OCI-LY3 (cell line): ENCODE data around the gene FAM110A.

Source experiments
- EZH2phosphoT487 ChIP-seq: fragments of 200-600 bp; shearing (Covaris generic); IDR thresholded peaks from 2 replicates; pipeline ENCODE4 v1.6.1; 2018; ENCODE audit warnings: antibody characterized with exemption, mixed run types, low read depth
- TF ChIP-seq, protein P1 (sequence below): fragments of 200-600, 300-600 bp; sonication (generic); IDR thresholded peaks from 2 replicates; pipeline ENCODE4 v1.5.1; 2014; ENCODE audit warnings: antibody characterized with exemption, low read length, low read depth

DNA sequence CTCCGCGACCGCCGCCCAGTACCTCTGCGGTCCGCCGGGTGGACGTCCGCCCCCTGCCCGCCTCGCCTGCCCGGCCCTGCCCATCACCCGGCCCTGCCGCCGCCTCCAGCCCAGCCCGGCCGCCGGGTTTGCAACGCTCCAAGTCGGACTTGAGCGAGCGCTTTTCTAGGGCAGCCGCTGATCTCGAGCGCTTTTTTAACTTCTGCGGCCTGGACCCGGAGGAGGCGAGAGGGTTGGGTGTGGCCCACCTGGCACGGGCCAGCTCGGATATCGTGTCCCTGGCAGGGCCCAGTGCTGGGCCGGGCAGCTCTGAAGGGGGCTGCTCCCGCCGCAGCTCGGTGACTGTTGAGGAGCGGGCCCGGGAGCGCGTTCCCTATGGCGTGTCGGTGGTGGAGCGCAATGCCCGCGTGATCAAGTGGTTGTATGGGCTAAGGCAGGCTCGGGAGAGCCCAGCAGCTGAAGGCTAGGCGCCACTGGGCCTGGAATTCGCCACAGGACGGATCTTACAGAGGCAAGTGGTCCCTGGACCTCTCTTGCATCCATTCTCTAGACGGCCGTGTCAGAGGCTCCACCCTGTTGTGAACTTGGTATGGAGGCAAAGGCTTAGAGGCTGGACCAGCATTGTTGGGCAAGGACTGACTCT, 11.8 kb downstream of the FAM110A start:
- TF ChIP-seq, protein P1, sequence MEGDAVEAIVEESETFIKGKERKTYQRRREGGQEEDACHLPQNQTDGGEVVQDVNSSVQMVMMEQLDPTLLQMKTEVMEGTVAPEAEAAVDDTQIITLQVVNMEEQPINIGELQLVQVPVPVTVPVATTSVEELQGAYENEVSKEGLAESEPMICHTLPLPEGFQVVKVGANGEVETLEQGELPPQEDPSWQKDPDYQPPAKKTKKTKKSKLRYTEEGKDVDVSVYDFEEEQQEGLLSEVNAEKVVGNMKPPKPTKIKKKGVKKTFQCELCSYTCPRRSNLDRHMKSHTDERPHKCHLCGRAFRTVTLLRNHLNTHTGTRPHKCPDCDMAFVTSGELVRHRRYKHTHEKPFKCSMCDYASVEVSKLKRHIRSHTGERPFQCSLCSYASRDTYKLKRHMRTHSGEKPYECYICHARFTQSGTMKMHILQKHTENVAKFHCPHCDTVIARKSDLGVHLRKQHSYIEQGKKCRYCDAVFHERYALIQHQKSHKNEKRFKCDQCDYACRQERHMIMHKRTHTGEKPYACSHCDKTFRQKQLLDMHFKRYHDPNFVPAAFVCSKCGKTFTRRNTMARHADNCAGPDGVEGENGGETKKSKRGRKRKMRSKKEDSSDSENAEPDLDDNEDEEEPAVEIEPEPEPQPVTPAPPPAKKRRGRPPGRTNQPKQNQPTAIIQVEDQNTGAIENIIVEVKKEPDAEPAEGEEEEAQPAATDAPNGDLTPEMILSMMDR, result no peak
- no peak for TF ChIP-seq EZH2phosphoT487
